T-helper 1 cell (primary cell): Measurements from ENCODE around the gene ZDHHC9.

Experiments
- DNase-seq, 5 donors: peaks; one replicate each; pipeline ENCODE4 v3.0.0-alpha.2; 2012 to 2020

The ZDHHC9 gene

GRCh38 chrX:129818123-129818522, 25.6 kb downstream of the ZDHHC9 start:
- no peak for DNase-seq

DNA sequence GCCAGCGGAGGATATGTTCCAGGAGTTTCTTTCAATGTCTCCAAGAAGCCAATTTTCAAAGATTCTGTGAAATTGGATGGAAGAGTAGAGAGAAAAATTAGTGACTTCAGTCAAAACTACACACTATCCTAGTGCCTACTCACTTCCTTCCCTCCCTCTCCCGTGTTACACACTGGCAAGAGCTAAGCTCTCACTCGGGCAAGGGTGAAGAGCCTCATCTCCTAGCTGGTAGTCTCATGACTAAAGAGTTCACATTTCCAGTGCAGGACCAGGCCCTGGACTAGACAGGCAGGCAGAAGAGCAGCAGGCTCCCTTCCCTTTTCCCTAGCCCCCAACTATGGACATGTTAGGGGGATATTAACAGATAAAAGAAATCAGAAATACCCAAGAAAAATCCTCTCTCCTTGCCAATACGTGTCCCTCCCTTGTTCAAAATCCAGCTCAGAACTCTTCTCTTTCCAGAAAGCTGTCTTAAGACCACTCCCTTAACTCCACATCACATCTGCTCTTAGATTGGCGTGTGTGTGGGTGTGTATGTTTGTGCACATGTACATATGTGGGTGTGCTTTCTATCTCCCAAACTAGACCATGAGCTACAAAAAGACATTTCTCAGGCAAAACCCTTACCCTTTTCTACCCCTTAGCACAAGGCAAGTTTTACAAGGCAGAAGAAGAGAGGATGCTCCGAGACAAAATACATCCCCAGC, 29.9 kb downstream of the ZDHHC9 start:
- DNase-seq: no peak

DNA sequence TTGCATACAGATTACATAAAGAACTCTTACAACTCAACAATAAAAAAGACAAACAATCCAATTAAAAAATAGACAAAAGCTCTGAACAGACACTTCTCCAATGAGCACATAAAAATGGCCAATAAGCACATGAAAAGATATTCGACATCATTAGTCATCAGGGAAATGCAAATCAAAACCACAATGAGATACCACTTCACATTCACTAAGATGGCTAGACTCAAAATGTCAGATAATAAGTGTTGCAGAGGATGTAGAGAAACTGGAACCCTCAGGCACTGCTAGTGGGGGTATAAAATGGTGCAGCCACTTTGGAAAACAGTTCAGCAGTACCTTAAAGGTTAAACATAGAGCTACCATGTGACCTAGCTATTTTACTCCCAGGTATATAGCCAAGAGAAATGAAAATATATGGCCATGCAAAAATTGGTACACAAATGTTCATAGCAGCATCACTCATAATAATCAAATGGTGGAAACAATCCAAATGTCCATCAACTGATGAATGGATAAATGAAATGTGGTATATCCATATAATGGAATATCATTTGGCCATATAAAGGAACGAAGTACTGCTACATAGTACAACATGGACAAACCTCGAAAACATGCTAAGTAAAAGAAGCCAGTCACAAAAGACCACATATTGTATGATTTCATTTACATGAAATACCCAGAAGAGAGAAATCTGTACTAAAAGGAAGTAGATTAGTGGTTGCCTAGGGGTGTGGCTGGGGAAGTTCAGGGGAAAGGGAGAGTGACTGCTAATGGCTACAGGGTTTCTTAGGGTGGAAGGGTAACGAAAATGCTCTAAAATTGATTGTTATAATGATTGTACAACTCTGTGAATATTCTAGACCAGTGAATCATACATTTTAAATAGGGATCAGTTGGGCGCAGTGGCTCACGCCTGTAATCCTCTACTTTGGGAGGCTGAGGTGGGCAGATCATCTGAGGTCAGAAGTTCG, 34.6 kb downstream of the ZDHHC9 start:
- no peak for DNase-seq

DNA sequence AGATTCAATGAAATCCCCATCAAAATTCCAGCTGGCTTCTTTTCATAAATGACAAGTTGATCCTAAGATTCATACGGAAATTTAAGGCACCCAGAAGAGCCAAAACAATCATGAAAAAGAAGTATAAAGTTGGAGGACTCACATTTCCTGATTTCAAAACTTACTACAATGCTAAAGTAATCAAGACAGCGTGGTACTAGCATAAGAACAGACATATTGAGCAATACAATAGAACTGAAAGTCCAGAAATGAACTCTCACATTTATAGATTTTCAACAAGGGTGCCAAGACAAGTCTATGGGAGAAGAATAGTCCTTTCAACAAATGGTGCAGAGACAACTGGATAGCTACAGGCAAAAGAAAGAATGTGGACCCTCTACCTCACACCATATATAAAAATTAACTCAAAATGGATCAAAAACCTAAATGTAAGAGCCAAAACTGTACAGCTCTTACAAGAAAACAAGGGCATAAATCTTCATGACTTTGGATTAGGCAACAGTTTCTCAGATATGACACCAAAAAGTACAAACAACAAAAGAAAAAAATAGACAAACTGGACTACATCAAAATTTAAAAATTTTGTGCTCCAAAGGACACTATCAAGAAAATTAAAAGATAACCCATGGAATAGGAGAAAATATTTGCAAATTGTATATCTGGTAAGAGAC, 35.4 kb downstream of the ZDHHC9 start:
- DNase-seq: no peak

- DNase-seq: no peak
Measured at GRCh38 chrX:129804806-129805205, 38.9 kb downstream of the ZDHHC9 start.

DNA sequence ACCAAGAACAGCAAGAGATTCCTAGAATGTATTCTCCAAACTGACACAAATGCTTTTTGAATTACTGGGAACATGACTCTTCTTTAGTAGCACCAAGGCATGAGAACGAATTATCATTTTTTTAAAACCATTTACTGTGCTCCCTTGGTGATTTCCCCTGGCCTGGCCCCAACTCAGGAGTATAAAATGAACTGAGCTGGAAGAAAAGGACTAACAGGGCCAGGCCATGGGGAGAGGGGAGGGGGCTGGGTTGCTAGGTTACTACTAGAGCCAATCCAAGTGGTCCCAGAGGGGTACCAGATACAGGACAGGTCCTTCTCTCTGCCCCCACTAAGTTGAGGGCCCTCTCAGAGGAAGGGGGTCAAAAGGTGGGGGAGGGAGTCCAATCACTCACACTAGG, 40.8 kb downstream of the ZDHHC9 start:
- DNase-seq: no peak

DNA sequence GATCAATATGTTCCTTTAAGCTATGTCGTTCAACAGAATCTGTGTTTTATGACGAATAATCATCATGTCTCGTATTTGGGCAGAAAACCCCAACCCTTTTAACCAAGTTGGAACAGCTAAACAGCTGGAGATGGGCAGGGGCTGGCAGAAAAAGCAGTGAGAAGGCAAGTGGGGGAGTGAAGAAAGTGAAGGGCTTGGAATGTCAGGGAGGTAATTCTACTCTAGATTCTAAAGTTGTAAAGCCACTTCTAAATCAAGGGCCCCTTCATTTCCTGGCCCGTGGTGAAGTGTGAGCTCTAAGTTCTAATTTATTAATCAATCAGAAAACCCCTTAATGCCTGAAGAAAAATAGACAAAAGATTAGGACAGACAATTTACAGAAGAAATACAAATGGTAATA, 43.5 kb downstream of the ZDHHC9 start:
- no peak for DNase-seq

DNA sequence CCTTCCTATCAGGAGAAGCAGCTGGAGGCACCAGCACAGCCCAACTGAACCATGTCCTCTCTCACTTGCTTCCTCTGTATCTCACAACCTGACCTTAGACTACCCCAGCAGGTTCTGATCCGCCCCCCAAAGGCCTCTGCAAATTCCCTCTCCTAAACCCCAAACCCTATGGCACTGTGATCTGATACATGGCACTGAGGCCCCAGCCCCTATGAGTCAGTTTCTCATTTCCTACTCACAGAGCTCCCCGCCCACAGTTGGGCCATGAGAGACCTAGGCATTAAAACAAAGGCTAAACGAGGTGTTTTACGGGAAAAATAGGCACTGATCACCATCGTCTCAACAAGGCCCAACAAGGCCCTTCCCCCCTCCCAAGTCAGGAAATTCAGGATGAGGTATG, 44.8 kb downstream of the ZDHHC9 start:
- DNase-seq: no peak

DNA sequence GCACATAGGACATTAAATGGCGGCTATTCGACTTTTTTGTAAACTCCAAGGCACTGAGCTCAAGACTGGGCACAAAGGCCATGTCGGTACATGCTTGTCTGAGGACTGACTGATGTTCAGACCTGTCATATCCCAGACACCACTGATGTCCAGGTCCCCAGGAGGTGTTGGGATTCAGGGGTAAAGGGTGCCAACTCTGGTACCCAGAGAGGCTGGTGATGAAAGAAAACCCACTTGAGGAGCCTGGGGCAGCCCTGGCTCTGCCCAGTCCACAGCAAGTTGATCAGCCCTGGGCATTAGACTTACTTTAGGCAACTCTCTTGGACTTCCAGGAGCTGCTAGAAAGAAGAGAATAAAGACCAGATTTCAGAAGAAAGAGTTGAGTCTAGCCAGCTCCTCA, 45.2 kb downstream of the ZDHHC9 start:
- DNase-seq: no peak

DNA sequence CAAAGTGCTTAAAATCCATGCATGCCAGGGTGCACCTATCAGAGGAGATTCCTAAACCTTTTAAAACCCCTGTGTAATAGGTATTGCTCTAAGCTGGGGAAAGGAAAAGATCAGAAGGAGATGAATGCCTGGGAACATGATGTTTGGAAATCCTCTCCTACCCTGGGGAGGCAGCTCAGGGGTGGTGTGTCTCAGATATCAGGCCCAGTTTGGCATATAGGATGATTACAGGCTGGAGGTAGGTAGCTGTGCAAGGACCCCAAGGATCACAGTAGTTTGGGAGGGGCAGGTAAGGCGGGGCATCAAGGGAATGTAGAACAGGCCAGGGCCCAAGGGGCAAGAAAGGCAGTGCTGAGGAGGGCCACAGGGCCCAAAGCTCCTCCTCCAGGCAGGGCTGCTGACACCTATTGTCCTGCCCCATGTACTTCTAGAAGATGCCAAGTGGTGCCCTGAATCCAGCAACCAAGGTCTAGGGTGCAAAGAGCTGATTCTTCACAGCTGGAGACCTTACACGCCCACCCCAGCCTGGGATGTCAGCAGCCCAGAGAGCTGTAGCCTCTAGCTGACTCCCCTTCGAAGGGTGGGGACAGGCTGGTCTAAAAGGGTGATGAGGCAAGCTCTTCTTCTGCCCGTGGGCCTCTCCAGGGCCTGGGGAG, 46.3 kb downstream of the ZDHHC9 start:
- DNase-seq: no peak

DNA sequence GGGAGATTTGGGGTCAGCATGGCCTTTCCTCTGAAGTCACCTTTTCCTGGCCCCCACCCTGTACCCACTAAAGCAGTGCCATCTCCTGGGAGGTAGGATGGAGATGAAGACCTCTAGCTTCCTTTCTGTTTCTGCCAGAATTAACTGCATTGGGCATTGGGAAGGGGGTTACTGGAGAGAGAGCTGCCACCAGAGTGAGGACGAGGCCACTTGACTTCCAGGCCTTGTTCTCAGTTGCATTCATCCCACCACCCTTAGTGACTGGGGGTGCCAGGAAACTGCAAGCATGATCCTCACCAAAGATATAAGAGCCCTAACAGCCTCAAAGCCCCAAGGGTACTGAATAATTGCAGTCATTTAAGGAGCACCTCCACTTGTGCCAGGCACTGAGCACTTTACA, 48.1 kb downstream of the ZDHHC9 start:
- no peak for DNase-seq

DNA sequence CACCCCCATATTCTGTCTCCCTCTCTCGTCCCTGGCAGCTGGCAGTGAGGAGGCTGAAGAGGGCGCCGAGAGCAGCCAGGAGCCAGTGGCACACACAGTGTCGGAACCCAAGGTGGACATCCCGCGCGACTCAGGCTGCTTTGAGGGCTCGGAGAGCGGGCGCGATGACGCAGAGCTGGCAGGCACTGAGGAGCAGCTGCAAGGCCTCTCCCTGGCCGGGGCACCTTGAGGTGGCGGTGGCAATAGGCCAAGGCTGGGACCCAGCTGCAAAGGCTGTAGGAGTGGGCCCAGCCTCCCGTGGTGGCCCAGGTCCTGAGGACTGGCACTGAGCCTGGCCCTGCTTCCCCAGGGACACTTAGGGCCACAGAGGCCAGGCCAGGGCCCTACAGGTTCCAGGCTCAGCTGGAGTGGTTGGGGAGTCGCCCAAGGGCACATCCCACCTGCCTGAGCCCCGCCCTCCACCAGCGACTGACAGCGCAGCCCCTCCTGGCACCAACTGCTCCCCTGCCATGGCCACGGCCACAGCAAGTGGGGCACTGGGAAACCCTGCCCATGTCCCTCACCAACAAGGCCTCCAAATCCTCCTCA, 50.0 kb downstream of the ZDHHC9 start:
- DNase-seq: no peak

GRCh38 chrX:129792586-129793291, 50.9 kb downstream of the ZDHHC9 start:
- no peak for DNase-seq

DNA sequence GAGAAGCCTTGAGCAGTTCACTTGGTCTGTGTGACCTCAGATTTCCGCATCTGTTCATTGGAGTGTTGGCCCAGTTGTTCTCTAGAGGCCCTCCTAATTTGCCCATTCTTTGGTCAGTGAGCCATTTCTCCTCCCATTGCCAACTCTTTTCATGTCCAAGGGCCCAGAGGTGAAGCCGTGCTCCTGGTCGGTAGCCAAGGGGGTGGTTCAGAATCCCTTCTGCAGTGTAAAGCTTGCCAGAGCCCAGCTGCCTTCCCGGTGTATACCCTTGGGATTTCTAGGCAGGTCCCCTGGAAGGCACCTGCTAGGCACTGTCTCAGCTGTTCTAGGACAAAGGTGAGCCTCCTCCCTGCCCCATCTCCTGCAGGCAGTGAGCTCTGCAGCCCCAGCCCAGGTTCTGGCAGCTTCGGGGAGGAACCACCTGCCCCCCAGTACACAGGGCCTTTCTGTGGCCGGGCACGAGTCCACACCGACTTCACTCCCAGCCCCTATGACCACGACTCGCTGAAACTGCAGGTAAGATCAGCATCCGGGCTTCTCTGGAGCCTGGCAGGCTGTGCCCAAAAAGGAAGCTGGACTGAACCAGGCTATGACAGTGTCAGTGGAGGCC, 51.6 kb downstream of the ZDHHC9 start:
- DNase-seq: no peak

GRCh38 chrX:129791336-129791735, 52.4 kb downstream of the ZDHHC9 start:
- no peak for DNase-seq

DNA sequence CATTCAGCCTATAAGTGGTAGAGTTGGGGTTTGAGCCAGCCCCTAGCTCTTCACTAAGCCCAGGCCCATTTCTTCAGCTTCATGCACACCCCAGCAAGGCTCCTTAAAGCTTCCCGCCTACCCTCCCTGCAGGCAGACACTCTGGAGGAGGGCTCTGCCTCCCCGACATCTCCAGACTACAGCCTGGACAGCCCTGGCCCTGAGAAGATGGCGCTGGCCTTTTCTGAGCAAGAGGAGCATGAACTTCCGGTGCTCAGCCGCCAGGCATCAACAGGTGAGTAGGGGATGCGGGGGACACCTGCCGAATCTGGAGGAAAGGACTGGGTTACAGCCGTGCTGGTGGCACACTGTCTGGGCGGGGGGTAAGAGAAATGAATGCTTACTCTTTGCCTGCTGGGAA, 52.9 kb downstream of the ZDHHC9 start:
- DNase-seq: no peak

GRCh38 chrX:129790146-129790545, 53.5 kb downstream of the ZDHHC9 start:
- DNase-seq: no peak

DNA sequence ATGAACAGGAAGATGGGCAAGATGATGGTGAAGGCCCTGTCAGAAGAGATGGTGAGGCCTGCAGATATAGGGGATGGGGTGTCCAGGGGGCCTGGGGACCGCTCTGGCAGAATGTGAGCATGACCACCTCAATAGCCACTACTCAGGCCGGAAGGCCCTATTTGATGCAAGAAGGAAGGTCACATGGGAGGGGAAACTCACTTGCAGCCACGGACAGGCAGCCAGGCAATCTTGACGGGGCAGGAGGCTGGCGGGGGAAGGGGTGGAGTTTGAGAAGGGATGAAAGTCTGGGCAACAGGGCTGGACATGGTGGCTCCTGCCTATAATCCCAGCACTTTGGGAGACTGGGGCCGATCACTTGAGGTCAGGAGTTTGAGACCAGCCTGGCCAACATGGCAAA, 55.2 kb downstream of the ZDHHC9 start:
- no peak for DNase-seq

DNA sequence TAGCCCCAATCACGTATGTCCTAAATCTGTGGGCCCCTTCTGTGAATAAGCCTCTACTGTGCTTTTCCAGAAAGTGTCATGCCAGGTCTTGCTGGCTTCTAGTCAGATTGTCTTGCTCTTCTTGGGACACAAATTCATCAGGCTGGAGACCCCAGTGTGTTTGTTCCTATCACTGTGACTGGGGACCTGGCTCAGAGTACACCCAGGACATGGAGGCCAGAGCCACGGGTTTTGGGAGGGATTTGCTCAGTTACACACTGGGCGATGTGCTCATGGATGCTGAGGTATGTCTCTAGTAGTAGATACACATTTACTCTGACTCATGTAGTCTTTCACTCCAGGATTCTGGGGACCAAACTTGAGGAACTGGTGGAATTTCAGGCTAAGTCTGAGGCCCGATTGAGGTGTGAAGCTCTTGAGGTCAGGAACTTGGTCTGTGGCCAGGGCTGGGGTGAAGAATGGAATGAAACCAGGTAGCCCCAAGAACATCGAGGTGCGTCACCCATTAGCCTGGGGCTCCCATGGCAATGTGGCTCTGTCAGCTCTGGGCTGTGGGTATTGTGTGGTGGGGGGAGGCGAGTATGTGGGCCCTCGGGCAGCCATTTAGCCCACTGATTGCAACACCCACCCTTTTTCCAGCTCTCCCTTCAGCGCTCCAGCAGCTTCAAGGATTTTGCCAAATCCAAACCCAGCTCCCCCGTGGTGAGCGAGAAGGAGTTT, 56.2 kb downstream of the ZDHHC9 start:
- no peak for DNase-seq

DNA sequence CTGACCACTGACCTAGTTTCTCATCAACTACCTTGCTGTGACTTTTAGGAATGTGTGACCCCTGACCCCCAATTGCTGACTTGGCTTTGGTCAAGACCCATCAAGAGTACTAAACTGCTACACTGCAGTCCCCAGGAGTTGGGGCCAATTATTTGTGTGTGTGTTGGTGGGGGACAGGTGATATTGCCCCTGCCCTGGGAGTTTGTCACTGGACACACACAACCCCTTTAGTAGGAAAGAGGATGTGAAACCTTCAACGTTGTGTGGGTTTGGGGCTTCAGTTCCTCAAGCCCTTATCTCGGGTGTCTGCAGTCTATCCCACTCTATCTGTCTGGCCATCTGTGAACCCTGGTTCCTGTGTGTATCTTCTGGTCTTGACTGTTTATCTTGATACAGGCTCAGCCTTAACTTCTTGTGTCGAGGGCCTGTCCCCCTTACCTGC, 57.5 kb downstream of the ZDHHC9 start:
- DNase-seq: no peak
